PC-3 (cell line): ENCODE results near the gene CYP27B1.

Experiments used
- EZH2 ChIP-seq: fragments of 300-600 bp; sonication (generic); IDR thresholded peaks from one replicate; pipeline ENCODE4 v1.6.1; 2017; ENCODE audit warnings: antibody characterized with exemption, mild to moderate bottlenecking, low read length; ENCODE audit not compliant: unreplicated experiment
- TF ChIP-seq, protein P1 (sequence below): fragments of 300-600 bp; sonication (generic); conservative IDR thresholded peaks from 2 replicates; pipeline ENCODE4 v1.5.1; 2017; ENCODE audit warnings: antibody characterized with exemption, low read depth, mild to moderate bottlenecking, low read length

DNA sequence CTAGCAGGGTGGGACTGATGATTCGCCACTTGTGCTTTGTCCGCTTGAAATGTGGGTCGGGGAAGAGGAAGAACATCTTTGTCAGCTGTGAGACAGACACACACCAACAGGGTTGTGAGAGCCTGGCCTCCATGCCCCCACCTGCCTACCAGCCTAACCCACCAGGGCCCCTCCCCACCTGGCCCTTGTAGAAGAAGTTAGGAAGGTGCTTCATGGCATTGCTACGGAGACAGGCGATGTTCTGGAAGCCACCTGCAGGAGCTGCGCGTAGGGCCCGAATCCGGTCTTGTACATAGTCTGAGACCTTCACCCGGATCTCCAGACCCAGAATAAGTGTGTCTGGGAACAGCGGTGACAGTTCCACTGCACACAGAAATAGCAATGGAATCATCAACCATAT, 2.7 kb upstream of the CYP27B1 start:
- TF ChIP-seq, protein P1, sequence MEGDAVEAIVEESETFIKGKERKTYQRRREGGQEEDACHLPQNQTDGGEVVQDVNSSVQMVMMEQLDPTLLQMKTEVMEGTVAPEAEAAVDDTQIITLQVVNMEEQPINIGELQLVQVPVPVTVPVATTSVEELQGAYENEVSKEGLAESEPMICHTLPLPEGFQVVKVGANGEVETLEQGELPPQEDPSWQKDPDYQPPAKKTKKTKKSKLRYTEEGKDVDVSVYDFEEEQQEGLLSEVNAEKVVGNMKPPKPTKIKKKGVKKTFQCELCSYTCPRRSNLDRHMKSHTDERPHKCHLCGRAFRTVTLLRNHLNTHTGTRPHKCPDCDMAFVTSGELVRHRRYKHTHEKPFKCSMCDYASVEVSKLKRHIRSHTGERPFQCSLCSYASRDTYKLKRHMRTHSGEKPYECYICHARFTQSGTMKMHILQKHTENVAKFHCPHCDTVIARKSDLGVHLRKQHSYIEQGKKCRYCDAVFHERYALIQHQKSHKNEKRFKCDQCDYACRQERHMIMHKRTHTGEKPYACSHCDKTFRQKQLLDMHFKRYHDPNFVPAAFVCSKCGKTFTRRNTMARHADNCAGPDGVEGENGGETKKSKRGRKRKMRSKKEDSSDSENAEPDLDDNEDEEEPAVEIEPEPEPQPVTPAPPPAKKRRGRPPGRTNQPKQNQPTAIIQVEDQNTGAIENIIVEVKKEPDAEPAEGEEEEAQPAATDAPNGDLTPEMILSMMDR, result no peak
- no peak for TF ChIP-seq EZH2
